PC-9 (cell line): ENCODE measurements around the gene DLK1. TPM values are rescaled to one million over a fixed set of nuclear protein-coding genes. Genes with fewer than 3 reads are reported as not detected.

ENCODE experiments used
- BruUV-seq: library from RNA; stranded (reverse); fragments of 400-500 nt; replicated peaks from 2 replicates; lab custom pipeline; 2021; lab: Mats Ljungman, UMichigan
- CTCF ChIA-PET: fragments of 300-600 bp; sonication (Branson Sonifier 250); formaldehyde crosslinking; loops from one replicate; lab custom pipeline; 2022; ENCODE audit warnings: antibody characterized with exemption; lab: Charles Lee
- POLR2A ChIA-PET: fragments of 300-600 bp; sonication (Branson Sonifier 250); formaldehyde crosslinking; loops from one replicate; lab custom pipeline; 2022; ENCODE audit warnings: antibody characterized with exemption; ENCODE audit not compliant: unreplicated experiment; lab: Charles Lee
- DNase-seq, 2 experiments: peaks; one replicate each; pipeline versions ENCODE4 v3.0.0 to v3.0.0-alpha.2; 2015 to 2022; ENCODE audit warnings: mixed read lengths in 1 of 2
- H2AFZ ChIP-seq: fragments of 200-600 bp; sonication (generic); 2 replicates; pipeline ENCODE4 v1.8.1; 2017; ENCODE audit warnings: antibody characterized with exemption
- H3F3A ChIP-seq: fragments of 200-600 bp; sonication (generic); 2 replicates; pipeline ENCODE4 v1.8.1; 2017; ENCODE audit warnings: antibody characterized with exemption, mild to moderate bottlenecking, low read depth; ENCODE audit not compliant: insufficient read depth
- H3K27ac ChIP-seq: fragments of 200-600 bp; sonication (generic); 2 replicates; pipeline ENCODE4 v1.6.1; 2016; ENCODE audit warnings: mixed run types
- H3K27me3 ChIP-seq: fragments of 200-600 bp; sonication (generic); 2 replicates; pipeline ENCODE4 v1.6.1; 2016; ENCODE audit warnings: low read depth, mixed run types; ENCODE audit not compliant: insufficient read depth
- H3K36me3 ChIP-seq: fragments of 200-600 bp; sonication (generic); 2 replicates; pipeline ENCODE4 v1.6.1; 2016; ENCODE audit warnings: low read depth, mixed run types
- H3K4me1 ChIP-seq: fragments of 200-600 bp; sonication (generic); replicated peaks from 2 replicates; pipeline ENCODE4 v1.6.1; 2016; ENCODE audit warnings: mixed run types; ENCODE audit not compliant: insufficient read depth
- H3K4me2 ChIP-seq: fragments of 200-600 bp; sonication (generic); 2 replicates; pipeline ENCODE4 v1.6.1; 2017; ENCODE audit warnings: mixed run types
- H3K4me3 ChIP-seq: fragments of 200-600 bp; sonication (generic); 2 replicates; pipeline ENCODE4 v1.6.1; 2016; ENCODE audit warnings: mixed run types
- H3K79me2 ChIP-seq: fragments of 200-600 bp; sonication (generic); 2 replicates; pipeline ENCODE4 v1.6.1; 2017; ENCODE audit warnings: low read depth, mixed run types
- H3K9me2 ChIP-seq: fragments of 200-600 bp; sonication (generic); 2 replicates; pipeline ENCODE4 v1.8.1; 2017; ENCODE audit warnings: mild to moderate bottlenecking; ENCODE audit not compliant: insufficient read depth
- H3K9me3 ChIP-seq: fragments of 200-600 bp; sonication (generic); 2 replicates; pipeline ENCODE4 v1.8.1; 2016; ENCODE audit warnings: low read depth; ENCODE audit not compliant: insufficient read depth
- H4K20me1 ChIP-seq: fragments of 200-600 bp; sonication (generic); 2 replicates; pipeline ENCODE4 v1.8.1; 2017; ENCODE audit not compliant: insufficient read depth
- EZH2 ChIP-seq: fragments of 200-600 bp; sonication (generic); IDR thresholded peaks from 2 replicates; pipeline ENCODE4 v1.8.0; 2017; ENCODE audit warnings: antibody characterized with exemption, low read depth
- intact Hi-C: fragments of 100-400 bp; cut with micrococcal nuclease; formaldehyde crosslinking; loops from one replicate; pipeline ENCODE4 v1.10.0; 2022; ENCODE audit not compliant: unreplicated experiment
- total RNA-seq: library from RNA; stranded (reverse); gene quantifications from 2 replicates; pipeline ENCODE4 v1.2.3, GENCODE V29; 2021
- TF ChIP-seq, protein P1 (sequence below): fragments of 200-600 bp; sonication (generic); conservative IDR thresholded peaks from 2 replicates; pipeline ENCODE4 v1.6.1; 2017; ENCODE audit warnings: mixed run types, antibody characterized with exemption, mild to moderate bottlenecking, moderate library complexity

DLK1 gene
- total RNA-seq, 1 experiment from 2014 or later = not detected

- BruUV-seq = no TSS peak
- intact Hi-C loops = no loop called here
- peaks cover 33% of the 10 kb centered on the region for H3K27me3 ChIP-seq
- H3K36me3 ChIP-seq = no peaks in the 10 kb centered on the region
- H2AFZ ChIP-seq = no peak overlapping the region
- no peaks in the 10 kb centered on the region for H3K79me2 ChIP-seq
- no peak for TF ChIP-seq EZH2
- ChIA-PET CTCF (no interaction called here), POLR2A (no interaction called here)
- H3K9me3 ChIP-seq = no peaks in the 10 kb centered on the region
- H3F3A ChIP-seq = no peaks in the 10 kb centered on the region
- DNase-seq = no peak
- H3K4me3 ChIP-seq = no peak overlapping the region
- no peak overlapping the region for H3K27ac ChIP-seq
- no peaks in the 10 kb centered on the region for H3K4me1 ChIP-seq
- no peak overlapping the region for H3K4me2 ChIP-seq
- H3K9me2 ChIP-seq = no peaks in the 10 kb centered on the region
- no peaks in the 10 kb centered on the region for H4K20me1 ChIP-seq
Observed at GRCh38 chr14:100762901-100763300, 36.2 kb downstream of the DLK1 start.

DNA sequence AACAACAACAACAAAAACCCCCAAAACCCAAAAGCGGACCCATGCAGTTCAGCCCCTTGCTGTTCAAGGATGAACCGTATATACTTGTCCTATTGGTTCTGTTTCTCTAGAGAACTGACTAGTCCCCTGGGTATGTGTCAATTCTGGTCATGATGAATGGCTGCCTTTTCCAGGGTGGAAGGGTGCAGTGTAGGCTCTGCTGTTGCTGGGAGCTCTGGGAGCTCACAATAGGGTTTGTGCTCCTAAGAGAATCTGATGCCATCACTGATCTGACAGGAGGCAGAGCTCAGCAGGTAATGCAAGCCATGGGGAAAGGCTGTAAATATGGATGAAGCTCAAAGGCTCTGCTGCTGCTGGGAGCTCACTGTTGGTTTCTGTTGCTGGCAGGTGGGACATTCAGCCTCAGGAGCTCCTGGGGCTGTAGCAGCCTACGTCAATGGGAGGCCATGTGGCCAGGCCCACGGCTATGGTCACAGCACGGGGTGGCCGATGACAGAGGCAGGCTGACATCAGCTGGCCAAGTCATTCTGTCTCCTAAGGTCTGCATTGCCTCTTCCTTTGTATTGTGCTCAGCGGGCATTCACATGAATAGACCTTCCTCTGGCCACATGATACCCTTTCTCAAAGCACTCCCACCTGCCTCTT is 37.9 kb downstream of the DLK1 start:
- intact Hi-C loops = no loop called here
- Histone ChIP-seq H3F3A (no peaks in the 10 kb centered on the region), H4K20me1 (no peaks in the 10 kb centered on the region), H2AFZ (no peak overlapping the region), H3K4me1 (no peaks in the 10 kb centered on the region), H3K9me3 (no peaks in the 10 kb centered on the region), H3K4me3 (no peak overlapping the region), H3K79me2 (no peaks in the 10 kb centered on the region), H3K4me2 (no peak overlapping the region), H3K27ac (no peak overlapping the region), H3K9me2 (no peaks in the 10 kb centered on the region), H3K36me3 (no peaks in the 10 kb centered on the region), H3K27me3 (peaks cover 49% of the 10 kb centered on the region)
- ChIA-PET CTCF (no interaction called here), POLR2A (interaction anchor here (0.7 kb wide), 1 partner anchor 88 kb away, joined by 3 read pairs; no protein-coding TSS in a partner anchor)
- TF ChIP-seq, protein P1, sequence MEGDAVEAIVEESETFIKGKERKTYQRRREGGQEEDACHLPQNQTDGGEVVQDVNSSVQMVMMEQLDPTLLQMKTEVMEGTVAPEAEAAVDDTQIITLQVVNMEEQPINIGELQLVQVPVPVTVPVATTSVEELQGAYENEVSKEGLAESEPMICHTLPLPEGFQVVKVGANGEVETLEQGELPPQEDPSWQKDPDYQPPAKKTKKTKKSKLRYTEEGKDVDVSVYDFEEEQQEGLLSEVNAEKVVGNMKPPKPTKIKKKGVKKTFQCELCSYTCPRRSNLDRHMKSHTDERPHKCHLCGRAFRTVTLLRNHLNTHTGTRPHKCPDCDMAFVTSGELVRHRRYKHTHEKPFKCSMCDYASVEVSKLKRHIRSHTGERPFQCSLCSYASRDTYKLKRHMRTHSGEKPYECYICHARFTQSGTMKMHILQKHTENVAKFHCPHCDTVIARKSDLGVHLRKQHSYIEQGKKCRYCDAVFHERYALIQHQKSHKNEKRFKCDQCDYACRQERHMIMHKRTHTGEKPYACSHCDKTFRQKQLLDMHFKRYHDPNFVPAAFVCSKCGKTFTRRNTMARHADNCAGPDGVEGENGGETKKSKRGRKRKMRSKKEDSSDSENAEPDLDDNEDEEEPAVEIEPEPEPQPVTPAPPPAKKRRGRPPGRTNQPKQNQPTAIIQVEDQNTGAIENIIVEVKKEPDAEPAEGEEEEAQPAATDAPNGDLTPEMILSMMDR = no peak
- TF ChIP-seq EZH2 = no peak
- no TSS peak for BruUV-seq
- no peak for DNase-seq

DNA sequence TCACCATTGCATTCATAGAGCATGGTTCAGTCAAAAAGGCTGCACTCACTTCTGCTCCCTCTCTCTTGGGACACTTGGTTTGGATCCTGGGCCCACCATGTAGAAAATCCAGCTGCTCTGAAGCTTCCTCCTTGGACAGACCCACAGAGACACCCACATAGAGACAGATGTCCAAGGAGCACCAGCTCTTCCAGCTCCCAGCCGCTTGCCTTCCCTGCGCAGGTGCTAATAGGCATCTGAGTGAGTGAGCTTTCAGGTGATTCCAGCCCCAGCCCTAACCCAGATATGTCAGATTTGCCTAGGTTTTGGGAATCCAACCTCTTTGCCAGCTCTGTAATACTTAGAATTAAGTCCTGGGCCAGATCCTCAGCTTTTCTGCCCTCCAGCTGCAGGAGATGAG is 38.6 kb downstream of the DLK1 start:
- Histone ChIP-seq H3K36me3 (no peaks in the 10 kb centered on the region), H3K27me3 (peaks cover 56% of the 10 kb centered on the region), H3K27ac (no peak overlapping the region), H3K4me3 (no peak overlapping the region), H2AFZ (no peak overlapping the region), H3K9me3 (no peaks in the 10 kb centered on the region), H3K79me2 (no peaks in the 10 kb centered on the region), H3K9me2 (no peaks in the 10 kb centered on the region), H3K4me2 (no peak overlapping the region), H3K4me1 (no peaks in the 10 kb centered on the region), H3F3A (no peaks in the 10 kb centered on the region), H4K20me1 (no peaks in the 10 kb centered on the region)
- DNase-seq = no peak
- POLR2A ChIA-PET = no interaction called here
- CTCF ChIA-PET = no interaction called here
- TF ChIP-seq, protein P1 = no peak
- no peak for TF ChIP-seq EZH2
- intact Hi-C loops = no loop called here
- no TSS peak for BruUV-seq

GRCh38 chr14:100765991-100766390 is 39.3 kb downstream of the DLK1 start:
- peaks cover 63% of the 10 kb centered on the region for H3K27me3 ChIP-seq
- ChIA-PET CTCF (no interaction called here), POLR2A (no interaction called here)
- H3K4me2 ChIP-seq = no peak overlapping the region
- no peak overlapping the region for H3K4me3 ChIP-seq
- no TSS peak for BruUV-seq
- H3K9me2 ChIP-seq = no peaks in the 10 kb centered on the region
- no peaks in the 10 kb centered on the region for H3K79me2 ChIP-seq
- intact Hi-C loops = no loop called here
- TF ChIP-seq, protein P1 = no peak
- TF ChIP-seq EZH2 = no peak
- no peaks in the 10 kb centered on the region for H4K20me1 ChIP-seq
- no peaks in the 10 kb centered on the region for H3F3A ChIP-seq
- DNase-seq = no peak
- H3K4me1 ChIP-seq = no peaks in the 10 kb centered on the region
- H3K27ac ChIP-seq = no peak overlapping the region
- H2AFZ ChIP-seq = no peak overlapping the region
- no peaks in the 10 kb centered on the region for H3K36me3 ChIP-seq
- no peaks in the 10 kb centered on the region for H3K9me3 ChIP-seq
